Measurements from ENCODE around the gene UGT1A9. TPM values are rescaled to one million over a fixed set of nuclear protein-coding genes. Genes with fewer than 3 reads are reported as not detected.

UGT1A9 gene
- total RNA-seq, 2 donors from 2014 or later: not detected

DNA sequence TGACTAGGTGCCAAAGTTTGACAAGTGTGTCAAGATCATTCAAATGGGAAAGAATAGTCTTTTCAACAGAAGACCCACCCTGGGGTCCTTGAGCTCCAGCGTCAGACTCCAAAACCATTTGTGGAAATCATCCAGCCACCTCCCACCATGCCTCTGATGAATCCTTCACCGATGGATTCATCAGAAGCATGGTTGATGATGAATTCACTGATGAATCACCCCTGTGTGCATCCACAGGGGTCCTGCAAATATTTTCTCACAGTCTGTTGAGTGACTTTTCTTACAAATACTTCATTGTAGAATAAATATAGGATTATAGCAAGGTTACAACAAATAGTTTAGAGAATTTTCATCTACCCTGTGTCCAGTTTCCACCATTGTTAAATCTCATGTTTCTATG lies 4.3 kb downstream of the UGT1A9 start:
- no peak overlapping the region for H3K4me3 ChIP-seq (ENCODE audit: low read length)

DNA sequence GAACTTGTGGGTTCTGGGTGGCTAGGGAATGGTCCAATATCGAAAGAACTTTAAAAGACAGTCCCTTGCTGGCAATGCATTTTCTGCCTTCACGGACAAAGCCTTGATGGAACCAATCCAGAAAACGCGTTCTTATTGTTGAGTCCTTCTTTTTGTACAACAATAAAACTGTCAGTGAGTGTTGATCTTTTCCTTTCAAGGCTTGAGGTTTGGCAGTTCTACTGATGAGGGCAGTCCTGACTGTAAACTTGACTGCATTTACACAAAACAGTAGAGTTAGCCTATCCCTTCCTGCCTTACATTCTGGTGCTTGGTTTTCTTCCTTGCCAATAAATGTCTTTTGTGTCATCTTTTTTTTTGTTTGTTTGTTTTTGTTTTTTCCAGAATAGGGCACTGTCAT lies 7.5 kb downstream of the UGT1A9 start:
- WGBS, 2 experiments (ENCODE audit: insufficient coverage in 1 of 2, insufficient read length in 1 of 2): 88 to 91% methylated on average over 2 to 4 of the region's 4 CpGs
- TF ChIP-seq, protein P1, sequence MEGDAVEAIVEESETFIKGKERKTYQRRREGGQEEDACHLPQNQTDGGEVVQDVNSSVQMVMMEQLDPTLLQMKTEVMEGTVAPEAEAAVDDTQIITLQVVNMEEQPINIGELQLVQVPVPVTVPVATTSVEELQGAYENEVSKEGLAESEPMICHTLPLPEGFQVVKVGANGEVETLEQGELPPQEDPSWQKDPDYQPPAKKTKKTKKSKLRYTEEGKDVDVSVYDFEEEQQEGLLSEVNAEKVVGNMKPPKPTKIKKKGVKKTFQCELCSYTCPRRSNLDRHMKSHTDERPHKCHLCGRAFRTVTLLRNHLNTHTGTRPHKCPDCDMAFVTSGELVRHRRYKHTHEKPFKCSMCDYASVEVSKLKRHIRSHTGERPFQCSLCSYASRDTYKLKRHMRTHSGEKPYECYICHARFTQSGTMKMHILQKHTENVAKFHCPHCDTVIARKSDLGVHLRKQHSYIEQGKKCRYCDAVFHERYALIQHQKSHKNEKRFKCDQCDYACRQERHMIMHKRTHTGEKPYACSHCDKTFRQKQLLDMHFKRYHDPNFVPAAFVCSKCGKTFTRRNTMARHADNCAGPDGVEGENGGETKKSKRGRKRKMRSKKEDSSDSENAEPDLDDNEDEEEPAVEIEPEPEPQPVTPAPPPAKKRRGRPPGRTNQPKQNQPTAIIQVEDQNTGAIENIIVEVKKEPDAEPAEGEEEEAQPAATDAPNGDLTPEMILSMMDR (conservative IDR thresholded peaks at IDR 0.05): no peak
- Mint-ChIP-seq H3K27me3 (ENCODE audit: insufficient read depth) (peaks cover 7% of the 10 kb centered on the region), H3K4me1 (no peaks in the 10 kb centered on the region), H3K4me3 (no peak overlapping the region), H3K27ac (no peak overlapping the region), H3K36me3 (ENCODE audit: low read depth) (no peaks in the 10 kb centered on the region), H3K9me3 (no peaks in the 10 kb centered on the region)
- H3K36me3 ChIP-seq (ENCODE audit: control insufficient read depth, insufficient read depth, low read length): no peaks in the 10 kb centered on the region
- H3K27me3 ChIP-seq (ENCODE audit: control insufficient read depth, insufficient read depth, low read length, poor library complexity, severe bottlenecking): peaks cover 9% of the 10 kb centered on the region
- DNase-seq: no peak
- no peak overlapping the region for H3K9ac ChIP-seq (ENCODE audit: extremely low read depth, low read length, poor library complexity, severe bottlenecking)
- H3K4me3 ChIP-seq (ENCODE audit: low read length): no peak overlapping the region
- H3K27ac ChIP-seq (ENCODE audit: low read depth, low read length): no peak overlapping the region
- H3K4me1 ChIP-seq (ENCODE audit: control insufficient read depth, insufficient read depth, low read length): no peaks in the 10 kb centered on the region
- H3K9me3 ChIP-seq (ENCODE audit: control insufficient read depth, low read length): no peaks in the 10 kb centered on the region

More for the DNA sequence above, 4.3 kb downstream of the UGT1A9 start:
- Mint-ChIP-seq H3K36me3 (ENCODE audit: low read depth) (no peaks in the 10 kb centered on the region), H3K27me3 (ENCODE audit: insufficient read depth) (peaks cover 12% of the 10 kb centered on the region), H3K4me3 (no peak overlapping the region), H3K27ac (no peak overlapping the region), H3K4me1 (no peaks in the 10 kb centered on the region), H3K9me3 (no peaks in the 10 kb centered on the region)
- no peaks in the 10 kb centered on the region for H3K36me3 ChIP-seq (ENCODE audit: control insufficient read depth, insufficient read depth, low read length)
- no peaks in the 10 kb centered on the region for H3K4me1 ChIP-seq (ENCODE audit: control insufficient read depth, insufficient read depth, low read length)
- no peak overlapping the region for H3K9ac ChIP-seq (ENCODE audit: extremely low read depth, low read length, poor library complexity, severe bottlenecking)
- WGBS, 2 experiments (ENCODE audit: insufficient coverage in 1 of 2, insufficient read length in 1 of 2): 80 to 84% methylated on average over 1 to 2 of the region's 2 CpGs
- TF ChIP-seq, protein P1 (conservative IDR thresholded peaks at IDR 0.05): no peak
- peaks cover 9% of the 10 kb centered on the region for H3K27me3 ChIP-seq (ENCODE audit: control insufficient read depth, insufficient read depth, low read length, poor library complexity, severe bottlenecking)
- DNase-seq: no peak
- H3K27ac ChIP-seq (ENCODE audit: low read depth, low read length): no peak overlapping the region
- no peaks in the 10 kb centered on the region for H3K9me3 ChIP-seq (ENCODE audit: control insufficient read depth, low read length)

DNA sequence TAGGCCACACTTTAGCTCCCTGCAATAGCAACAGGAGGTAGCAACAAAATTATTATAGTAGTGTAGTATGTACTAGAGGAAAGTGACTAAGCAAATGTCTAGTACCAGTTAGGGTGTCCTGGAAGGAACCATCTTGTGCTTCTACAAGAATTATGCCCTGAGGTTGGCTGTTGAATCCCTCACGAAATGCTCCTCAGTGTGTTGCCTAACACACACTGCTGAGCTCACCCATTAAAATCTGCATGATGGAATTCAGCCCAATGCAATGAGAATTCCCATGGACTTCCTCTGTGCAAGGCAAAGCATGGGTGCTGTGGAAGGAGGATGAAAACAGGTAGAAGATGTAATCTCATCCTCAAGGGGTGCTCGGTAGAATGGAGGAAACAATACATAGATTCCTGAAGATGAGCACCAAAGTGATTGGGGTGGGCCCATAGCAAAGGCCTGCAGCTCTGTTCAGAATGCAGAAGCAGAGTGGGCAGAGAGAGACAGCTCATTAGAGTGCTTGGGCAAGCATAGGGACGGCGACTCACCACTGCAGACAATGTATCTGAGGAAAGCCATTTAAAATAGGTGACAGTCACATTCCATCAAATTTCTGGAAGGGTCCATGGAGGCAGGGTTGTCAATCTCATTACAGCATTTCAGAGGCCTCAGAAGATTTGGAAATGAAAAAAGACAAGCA lies 8.8 kb downstream of the UGT1A9 start:
- H3K36me3 ChIP-seq (ENCODE audit: control insufficient read depth, insufficient read depth, low read length): no peaks in the 10 kb centered on the region
- H3K27me3 ChIP-seq (ENCODE audit: control insufficient read depth, insufficient read depth, low read length, poor library complexity, severe bottlenecking): peaks cover 9% of the 10 kb centered on the region
- no peak overlapping the region for H3K27ac ChIP-seq (ENCODE audit: low read depth, low read length)
- DNase-seq: no peak
- H3K9ac ChIP-seq (ENCODE audit: extremely low read depth, low read length, poor library complexity, severe bottlenecking): no peak overlapping the region
- TF ChIP-seq, protein P1 (conservative IDR thresholded peaks at IDR 0.05): no peak
- Mint-ChIP-seq H3K36me3 (ENCODE audit: low read depth) (no peaks in the 10 kb centered on the region), H3K4me1 (no peaks in the 10 kb centered on the region), H3K27ac (no peak overlapping the region), H3K4me3 (no peak overlapping the region), H3K27me3 (ENCODE audit: insufficient read depth) (peaks cover 7% of the 10 kb centered on the region), H3K9me3 (no peaks in the 10 kb centered on the region)
- no peaks in the 10 kb centered on the region for H3K4me1 ChIP-seq (ENCODE audit: control insufficient read depth, insufficient read depth, low read length)
- no peak overlapping the region for H3K4me3 ChIP-seq (ENCODE audit: low read length)
- 85 to 88% methylated on average over 3 to 4 of the region's 4 CpGs for WGBS, 2 experiments (ENCODE audit: insufficient coverage in 1 of 2, insufficient read length in 1 of 2)
- H3K9me3 ChIP-seq (ENCODE audit: control insufficient read depth, low read length): no peaks in the 10 kb centered on the region

Data from endodermal cell (in vitro differentiated cells).